ENCODE data around the gene RFLNA.

Gene RFLNA

GRCh38 chr12:124336742-124337520 lies 42.0 kb downstream of the RFLNA start:
- no peak for DNase-seq (ENCODE audit: low read depth in 2 of 2)

- no peak for DNase-seq (ENCODE audit: low read depth in 2 of 2)
Measured at GRCh38 chr12:124337622-124338021, 42.7 kb downstream of the RFLNA start.

- DNase-seq (ENCODE audit: low read depth in 2 of 2): no peak
Measured at GRCh38 chr12:124338448-124338847, 43.6 kb downstream of the RFLNA start.

- no peak for DNase-seq (ENCODE audit: low read depth in 2 of 2)
Measured at GRCh38 chr12:124338876-124339603, 44.1 kb downstream of the RFLNA start.

GRCh38 chr12:124340080-124340900 lies 45.4 kb downstream of the RFLNA start:
- no peak for DNase-seq (ENCODE audit: low read depth in 2 of 2)

DNA sequence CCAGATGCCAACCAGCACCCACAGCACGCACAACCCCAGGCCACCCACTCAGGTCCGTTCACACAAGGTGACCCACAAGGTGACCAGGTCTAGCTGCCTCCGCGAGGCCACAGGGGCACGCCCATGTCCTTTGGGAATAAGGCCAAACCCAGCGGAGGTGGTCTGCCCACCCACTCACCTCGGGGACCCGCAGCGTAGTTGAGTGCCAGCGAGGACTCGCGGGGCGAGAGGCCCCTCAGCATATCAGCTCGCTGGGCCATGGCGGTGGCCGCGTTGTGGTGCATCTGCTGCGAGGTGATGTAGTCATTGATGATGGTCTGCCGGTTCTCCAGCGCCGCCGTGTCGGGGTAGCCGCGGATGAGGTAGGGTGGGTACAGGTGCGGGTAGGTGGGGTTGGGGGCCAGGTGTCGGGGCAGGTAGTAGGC lies 46.8 kb downstream of the RFLNA start:
- no peak for DNase-seq (ENCODE audit: low read depth in 2 of 2)

DNA sequence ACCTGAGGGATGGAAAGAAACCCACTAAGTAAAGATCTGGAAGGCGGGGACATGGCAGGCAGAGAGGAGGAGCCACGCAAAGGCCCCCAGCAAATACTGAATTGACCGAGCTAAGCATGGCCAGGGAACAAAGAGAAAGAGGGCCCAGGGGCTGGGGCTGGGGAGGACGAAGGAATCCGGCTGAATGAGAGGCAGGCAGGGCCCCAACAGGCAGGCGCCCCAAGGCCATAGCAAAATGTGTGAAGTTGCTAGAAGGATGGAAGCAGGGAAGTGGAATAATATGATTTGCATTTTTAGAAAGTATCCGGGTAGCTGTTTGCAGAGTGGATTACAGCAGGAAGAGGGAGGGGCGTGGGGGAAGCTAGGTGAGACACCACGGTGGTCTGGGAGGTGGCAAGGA lies 49.1 kb downstream of the RFLNA start:
- DNase-seq (ENCODE audit: low read depth in 2 of 2): no peak

- DNase-seq (ENCODE audit: low read depth in 2 of 2): no peak
Measured at GRCh38 chr12:124344526-124344925, 49.6 kb downstream of the RFLNA start.

GRCh38 chr12:124345795-124346194 lies 50.9 kb downstream of the RFLNA start:
- no peak for DNase-seq (ENCODE audit: low read depth in 2 of 2)

DNA sequence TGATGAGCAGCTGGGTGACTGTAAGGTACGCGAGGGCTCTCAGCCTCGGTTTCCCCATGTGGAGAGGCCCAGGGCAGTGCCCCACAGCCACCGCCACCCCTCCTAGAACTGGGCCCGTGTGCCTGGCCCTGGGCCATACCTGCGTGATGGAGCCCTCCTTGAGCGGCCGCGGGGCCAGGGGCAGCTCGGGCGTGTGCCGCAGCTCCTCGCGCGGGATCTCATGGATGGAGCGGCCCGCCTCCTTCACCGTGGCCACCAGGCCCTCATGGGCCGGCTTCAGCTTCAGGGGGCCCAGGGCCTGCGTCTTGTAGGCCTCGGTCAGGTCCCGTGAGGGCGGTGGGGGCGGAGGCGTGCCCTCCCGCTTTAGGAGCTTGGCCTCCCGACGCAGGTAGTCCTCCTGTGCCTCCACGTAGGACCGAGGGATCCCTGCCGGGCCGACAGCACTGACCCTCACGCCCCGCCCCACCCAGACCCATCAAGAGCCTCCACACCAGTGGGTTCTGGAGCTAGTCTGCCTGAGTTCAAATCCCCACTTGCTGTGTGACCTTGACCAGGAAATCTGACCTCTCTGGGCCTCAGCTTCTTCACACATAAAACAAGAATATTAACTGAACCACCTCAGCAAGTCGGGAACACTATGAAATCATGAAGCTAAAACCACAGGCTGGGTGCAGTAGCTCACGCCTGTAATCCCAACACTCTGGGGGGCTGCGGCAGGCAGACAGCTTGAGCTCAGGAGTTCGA lies 51.7 kb downstream of the RFLNA start:
- DNase-seq (ENCODE audit: low read depth in 2 of 2): no peak

DNA sequence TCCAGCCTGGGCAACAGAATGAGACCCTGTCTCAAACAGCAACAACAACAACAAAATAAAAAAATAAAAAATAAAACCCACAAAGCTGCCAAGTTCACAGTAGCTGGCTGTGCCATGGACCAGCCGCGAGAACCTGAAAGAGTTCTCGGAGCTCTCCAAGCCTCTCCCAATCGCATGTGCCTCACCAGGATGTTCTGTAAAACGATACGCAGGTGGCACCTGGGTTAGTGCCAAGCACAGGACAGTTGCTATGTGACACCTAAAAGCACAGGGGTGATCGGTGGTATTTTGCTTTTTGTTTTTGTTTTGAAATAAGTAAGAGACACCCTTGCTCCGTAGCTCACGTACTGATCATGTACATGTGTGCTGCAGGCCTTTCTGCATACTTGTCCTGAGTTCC lies 52.4 kb downstream of the RFLNA start:
- DNase-seq (ENCODE audit: low read depth in 2 of 2): no peak

GRCh38 chr12:124347805-124348658 lies 53.1 kb downstream of the RFLNA start:
- DNase-seq (ENCODE audit: low read depth in 2 of 2): peak in 1 of 2 experiments; percentile 21

DNA sequence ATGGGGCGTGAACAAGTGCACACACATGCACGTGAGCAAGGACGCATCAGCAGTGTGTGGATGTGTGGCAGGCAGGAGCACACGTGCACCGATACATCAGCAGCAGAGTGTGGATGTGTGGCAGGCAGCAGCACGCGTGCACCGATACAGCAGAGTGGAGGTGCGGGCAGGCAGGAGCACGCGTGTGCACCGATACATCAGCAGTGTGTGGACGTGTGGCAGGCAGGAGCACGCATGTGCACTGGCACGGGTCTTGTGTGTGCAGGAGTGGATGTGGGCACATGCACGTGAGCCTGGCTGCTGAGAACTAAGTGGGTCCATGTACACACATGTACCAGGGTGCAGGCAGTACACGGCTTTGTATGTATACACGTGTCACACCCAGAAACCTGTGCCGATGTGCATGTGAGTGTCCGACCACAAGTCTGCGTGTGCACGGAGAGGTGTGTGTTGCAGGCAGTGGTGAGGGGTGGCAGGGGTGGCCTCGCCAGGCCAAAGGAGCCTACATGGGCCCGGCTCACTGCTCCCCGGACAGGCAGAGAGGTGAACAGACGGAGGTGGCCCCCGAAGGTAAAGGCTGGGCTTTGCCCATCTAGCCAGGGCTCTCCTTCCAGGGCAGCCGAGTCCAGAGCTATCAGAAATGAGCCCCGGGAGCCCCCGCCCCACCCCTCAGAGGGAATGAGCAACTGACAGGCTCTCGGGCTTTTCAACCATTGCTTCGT lies 53.9 kb downstream of the RFLNA start:
- DNase-seq (ENCODE audit: low read depth in 2 of 2): no peak

DNA sequence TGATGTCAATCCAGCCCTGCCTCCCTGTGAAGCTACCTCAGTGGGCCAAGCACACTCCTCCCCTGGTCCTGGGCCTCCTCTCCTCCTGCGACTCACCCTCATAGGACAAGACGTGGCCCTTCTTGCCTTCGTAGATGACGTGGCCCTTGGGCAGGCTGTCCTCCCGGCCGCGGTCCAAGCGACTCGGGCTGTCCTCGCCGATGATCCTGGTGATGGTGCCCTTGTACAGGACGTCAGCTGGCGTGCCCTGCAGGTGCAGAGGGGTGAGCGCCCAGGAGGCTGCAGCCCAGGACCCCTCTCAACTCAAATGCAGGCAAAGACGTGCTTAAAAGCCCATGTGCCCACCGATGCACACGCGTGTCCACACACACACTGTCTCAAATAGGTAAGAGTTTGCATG lies 55.6 kb downstream of the RFLNA start:
- no peak for DNase-seq (ENCODE audit: low read depth in 2 of 2)

GRCh38 chr12:124351422-124351821 lies 56.5 kb downstream of the RFLNA start:
- no peak for DNase-seq (ENCODE audit: low read depth in 2 of 2)

DNA sequence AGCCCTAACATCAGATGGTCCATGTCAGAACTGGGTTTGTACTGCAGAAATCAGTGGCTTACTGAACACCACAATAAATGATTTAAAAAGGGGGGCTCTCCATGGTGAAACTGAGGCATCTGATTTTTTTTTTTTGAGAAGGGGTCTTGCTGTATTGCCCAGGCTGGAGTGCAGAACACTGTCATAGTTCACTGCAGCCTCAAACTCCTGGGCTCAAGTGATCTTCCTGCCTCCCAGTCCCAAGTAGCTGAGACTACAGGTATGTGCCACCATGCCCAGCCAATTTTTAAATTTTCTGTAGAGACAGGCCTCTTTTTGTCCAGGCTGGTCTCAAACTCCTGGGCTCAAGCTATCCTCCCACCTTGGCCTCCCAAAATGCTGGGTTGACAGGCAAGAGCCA lies 57.4 kb downstream of the RFLNA start:
- no peak for DNase-seq (ENCODE audit: low read depth in 2 of 2)

GRCh38 chr12:124352839-124353238 lies 57.9 kb downstream of the RFLNA start:
- DNase-seq (ENCODE audit: low read depth in 2 of 2): no peak

- no peak for DNase-seq (ENCODE audit: low read depth in 2 of 2)
Measured at GRCh38 chr12:124354400-124354799, 59.5 kb downstream of the RFLNA start.

DNA sequence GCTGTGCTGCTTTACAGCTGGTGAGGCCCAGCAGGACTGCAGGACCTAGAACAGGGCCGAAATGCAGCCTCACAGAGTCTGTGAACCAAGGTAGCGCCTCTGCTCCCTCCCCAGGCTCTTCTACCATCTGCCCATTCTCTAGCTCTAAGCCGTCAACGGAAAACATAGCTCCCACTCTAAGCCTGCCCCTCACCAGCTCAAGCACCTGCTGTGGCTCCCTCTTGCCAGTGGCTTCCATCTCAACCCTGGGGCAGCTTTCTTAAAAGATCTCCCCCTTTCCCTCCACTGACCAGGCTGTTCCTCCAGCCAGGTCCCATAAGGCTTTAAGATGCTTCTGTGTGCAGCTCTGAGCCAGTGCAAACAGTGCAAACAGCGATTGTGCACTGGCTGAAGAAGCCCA lies 61.3 kb downstream of the RFLNA start:
- DNase-seq (ENCODE audit: low read depth in 2 of 2): no peak

GRCh38 chr12:124357616-124358015 lies 62.7 kb downstream of the RFLNA start:
- DNase-seq (ENCODE audit: low read depth in 2 of 2): no peak
